HepG2 (cell line): ENCODE results near the gene WDR27. TPM values are rescaled to one million over a fixed set of nuclear protein-coding genes. Genes with fewer than 3 reads are reported as not detected.

Experiments
- ATAD3A ChIP-seq: sonication (generic); formaldehyde crosslinking; IDR thresholded peaks from 2 replicates; pipeline ENCODE4 v1.4.0; 2020; ENCODE audit warnings: missing genetic modification reagents
- CENPT ChIP-seq: sonication (generic); formaldehyde crosslinking; IDR thresholded peaks from 2 replicates; pipeline ENCODE4 v1.8.0; 2022; ENCODE audit warnings: low read depth, mild to moderate bottlenecking, moderate library complexity, missing genetic modification reagents
- CHCHD3 ChIP-seq: sonication (generic); formaldehyde crosslinking; IDR thresholded peaks from 2 replicates; pipeline ENCODE4 v1.8.0; 2022; ENCODE audit warnings: mild to moderate bottlenecking, missing genetic modification reagents, moderate library complexity
- EP300 ChIP-seq, 3 experiments: sonication (generic) in 1 of 3; formaldehyde crosslinking in 1 of 3; IDR thresholded peaks; 2 replicates each; pipeline versions ENCODE4 v1.5.1 to v1.6.1; 2011 to 2020; ENCODE audit warnings: low read depth in 2 of 3, low read length in 2 of 3, borderline replicate concordance in 1 of 3, improper control_type of control experiment in 1 of 3, mild to moderate bottlenecking in 1 of 3, missing genetic modification reagents in 1 of 3, moderate library complexity in 1 of 3
- GFI1 ChIP-seq: sonication (generic); formaldehyde crosslinking; IDR thresholded peaks from 2 replicates; pipeline ENCODE4 v1.5.0; 2020; ENCODE audit warnings: missing genetic modification reagents, mild to moderate bottlenecking, borderline replicate concordance
- GPN1 ChIP-seq: sonication (generic); formaldehyde crosslinking; IDR thresholded peaks from 2 replicates; pipeline ENCODE4 v1.5.1; 2020; ENCODE audit warnings: missing genetic modification reagents, borderline replicate concordance
- MAZ ChIP-seq, 2 experiments: sonication (generic) in 1 of 2; formaldehyde crosslinking in 1 of 2; IDR thresholded peaks; 2 replicates each; pipeline versions ENCODE4 v1.5.0 to v1.6.1; 2012 to 2020; ENCODE audit warnings: low read depth in 2 of 2, mild to moderate bottlenecking in 2 of 2, borderline replicate concordance in 1 of 2, improper control_type of control experiment in 1 of 2, low read length in 1 of 2, missing genetic modification reagents in 1 of 2, moderate library complexity in 1 of 2
- RARA ChIP-seq: IDR thresholded peaks from 2 replicates; pipeline ENCODE4 v1.6.1; 2016; ENCODE audit warnings: missing genetic modification reagents, missing compliant biosample characterization
- RORA ChIP-seq: sonication (generic); formaldehyde crosslinking; IDR thresholded peaks from 2 replicates; pipeline ENCODE4 v1.5.0; 2020; ENCODE audit warnings: mild to moderate bottlenecking, missing genetic modification reagents, moderate library complexity
- SALL2 ChIP-seq: sonication (generic); formaldehyde crosslinking; IDR thresholded peaks from 2 replicates; pipeline ENCODE4 v1.8.1; 2023; ENCODE audit warnings: mild to moderate bottlenecking, missing genetic modification reagents, inconsistent platforms
- TCF7L2 ChIP-seq: IDR thresholded peaks from 2 replicates; pipeline ENCODE4 v1.6.1; 2011; ENCODE audit warnings: mild to moderate bottlenecking, low read depth, low read length, moderate library complexity
- THAP11 ChIP-seq: IDR thresholded peaks from 2 replicates; pipeline ENCODE4 v1.6.1; 2016; ENCODE audit warnings: missing biosample characterization, missing genetic modification reagents
- ZNF431 ChIP-seq: sonication (generic); formaldehyde crosslinking; IDR thresholded peaks from 2 replicates; pipeline ENCODE4 v1.9.0; 2022; ENCODE audit warnings: missing genetic modification reagents, low read depth, mild to moderate bottlenecking, borderline replicate concordance
- ZNF615 ChIP-seq: sonication (generic); formaldehyde crosslinking; IDR thresholded peaks from 2 replicates; pipeline ENCODE4 v1.5.0; 2020; ENCODE audit warnings: mild to moderate bottlenecking, missing genetic modification reagents, borderline replicate concordance
- ZNF782 ChIP-seq: sonication (generic); formaldehyde crosslinking; IDR thresholded peaks from 2 replicates; pipeline ENCODE4 v1.4.0; 2020; ENCODE audit warnings: missing genetic modification reagents, mild to moderate bottlenecking, borderline replicate concordance
- ZNF878 ChIP-seq: sonication (generic); formaldehyde crosslinking; IDR thresholded peaks from 2 replicates; pipeline ENCODE4 v1.8.1; 2023; ENCODE audit warnings: mild to moderate bottlenecking, missing genetic modification reagents, moderate library complexity
- polyA plus RNA-seq, 8 experiments: library from polyadenylated mRNA; depleted of rRNA in 3 of 8; stranded (reverse) in 7 of 8; unstranded in 1 of 8; fragments of >200 nt; fragmentation: Illumina TruSeq in 4 of 8; extraction: Trizol in 4 of 8; gene quantifications; 2 replicates each; pipeline versions ENCODE4 v1.2.1 to v1.2.3, GENCODE V29; 2011 to 2016; ENCODE audit warnings: low read depth in 4 of 8, missing spikeins in 1 of 8, mixed read lengths in 1 of 8; ENCODE audit not compliant: insufficient read depth in 1 of 8
- total RNA-seq, 5 experiments: library from RNA; depleted of rRNA; stranded (reverse); fragments of >200 nt; fragmentation: Illumina TruSeq; extraction: Trizol; gene quantifications; 2 replicates each; pipeline ENCODE4 v1.2.3, GENCODE V29; 2016; ENCODE audit warnings: low read depth in 1 of 5
- TF ChIP-seq, protein P1 (sequence below): sonication (generic); formaldehyde crosslinking; conservative IDR thresholded peaks from 2 replicates; pipeline ENCODE4 v1.4.0; 2020; ENCODE audit warnings: missing genetic modification reagents
- TF ChIP-seq, protein P2 (sequence below): sonication (generic); formaldehyde crosslinking; IDR thresholded peaks from 2 replicates; pipeline ENCODE4 v1.5.1; 2020; ENCODE audit warnings: mild to moderate bottlenecking, missing genetic modification reagents, borderline replicate concordance
- TF ChIP-seq, protein P3 (sequence below): sonication (generic); formaldehyde crosslinking; IDR thresholded peaks from 2 replicates; pipeline ENCODE4 v1.4.0; 2020; ENCODE audit warnings: low read depth, mild to moderate bottlenecking, missing genetic modification reagents
- TF ChIP-seq, protein P4 (sequence below), 2 experiments: sonication (generic) in 1 of 2; formaldehyde crosslinking in 1 of 2; IDR thresholded peaks; 2 replicates each; pipeline versions ENCODE4 v1.5.1 to v1.6.1; 2011 to 2020; ENCODE audit warnings: borderline replicate concordance in 1 of 2, low read depth in 1 of 2, low read length in 1 of 2, mild to moderate bottlenecking in 1 of 2, missing genetic modification reagents in 1 of 2, moderate library complexity in 1 of 2

The WDR27 gene
- total and polyA plus RNA-seq, 2 of the 13 experiments (the other 11 are each of a cell fraction or from before 2014, with no cell fraction given): 34.1 to 80.3 TPM

DNA sequence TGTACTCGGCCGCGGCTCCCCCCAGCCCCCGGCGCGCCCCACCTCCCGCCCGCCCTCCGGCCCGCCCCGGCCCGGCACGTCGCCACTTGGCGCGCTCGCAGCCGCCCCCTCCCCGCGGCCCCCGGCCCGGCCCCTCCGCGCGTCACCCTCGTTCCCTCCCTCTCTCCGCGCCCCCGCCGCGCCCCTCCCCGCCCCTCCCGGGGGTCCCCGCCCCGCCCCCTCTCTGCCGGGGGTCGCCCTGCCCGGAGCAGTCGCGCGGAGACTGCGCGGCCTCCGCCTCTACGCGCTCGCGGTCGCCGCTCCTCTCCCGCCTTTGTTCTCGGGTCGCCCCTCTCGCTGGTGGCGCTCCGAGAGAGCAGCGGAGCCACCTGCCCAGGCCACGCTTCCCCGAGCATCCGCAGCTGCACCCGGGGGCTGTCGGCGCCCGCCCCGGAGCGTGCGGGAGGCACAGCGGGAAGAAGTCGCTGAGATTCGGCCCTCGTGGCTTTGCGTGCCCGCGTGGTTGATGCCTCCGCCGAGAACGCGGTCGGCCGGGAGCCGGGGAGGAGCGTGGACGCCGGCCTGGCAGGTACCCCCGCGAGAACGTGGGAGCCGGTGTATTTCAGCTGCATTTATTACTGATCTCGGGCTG lies 22.8 kb upstream of the WDR27 start, which contains the start of gene PHF10 (continued):
- TF ChIP-seq, protein P1, sequence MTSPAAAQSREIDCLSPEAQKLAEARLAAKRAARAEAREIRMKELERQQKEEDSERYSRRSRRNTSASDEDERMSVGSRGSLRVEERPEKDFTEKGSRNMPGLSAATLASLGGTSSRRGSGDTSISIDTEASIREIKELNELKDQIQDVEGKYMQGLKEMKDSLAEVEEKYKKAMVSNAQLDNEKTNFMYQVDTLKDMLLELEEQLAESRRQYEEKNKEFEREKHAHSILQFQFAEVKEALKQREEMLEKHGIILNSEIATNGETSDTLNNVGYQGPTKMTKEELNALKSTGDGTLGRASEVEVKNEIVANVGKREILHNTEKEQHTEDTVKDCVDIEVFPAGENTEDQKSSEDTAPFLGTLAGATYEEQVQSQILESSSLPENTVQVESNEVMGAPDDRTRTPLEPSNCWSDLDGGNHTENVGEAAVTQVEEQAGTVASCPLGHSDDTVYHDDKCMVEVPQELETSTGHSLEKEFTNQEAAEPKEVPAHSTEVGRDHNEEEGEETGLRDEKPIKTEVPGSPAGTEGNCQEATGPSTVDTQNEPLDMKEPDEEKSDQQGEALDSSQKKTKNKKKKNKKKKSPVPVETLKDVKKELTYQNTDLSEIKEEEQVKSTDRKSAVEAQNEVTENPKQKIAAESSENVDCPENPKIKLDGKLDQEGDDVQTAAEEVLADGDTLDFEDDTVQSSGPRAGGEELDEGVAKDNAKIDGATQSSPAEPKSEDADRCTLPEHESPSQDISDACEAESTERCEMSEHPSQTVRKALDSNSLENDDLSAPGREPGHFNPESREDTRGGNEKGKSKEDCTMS: no peak
- peak; percentile 90; the same call in 1 of the 2 replicates for TF ChIP-seq CHCHD3 (CRISPR knock-in tag)
- TF ChIP-seq CENPT (CRISPR knock-in tag): peak; percentile 72; the same call in 1 of the 2 replicates
- TF ChIP-seq RORA: no peak
- TF ChIP-seq, protein P2, sequence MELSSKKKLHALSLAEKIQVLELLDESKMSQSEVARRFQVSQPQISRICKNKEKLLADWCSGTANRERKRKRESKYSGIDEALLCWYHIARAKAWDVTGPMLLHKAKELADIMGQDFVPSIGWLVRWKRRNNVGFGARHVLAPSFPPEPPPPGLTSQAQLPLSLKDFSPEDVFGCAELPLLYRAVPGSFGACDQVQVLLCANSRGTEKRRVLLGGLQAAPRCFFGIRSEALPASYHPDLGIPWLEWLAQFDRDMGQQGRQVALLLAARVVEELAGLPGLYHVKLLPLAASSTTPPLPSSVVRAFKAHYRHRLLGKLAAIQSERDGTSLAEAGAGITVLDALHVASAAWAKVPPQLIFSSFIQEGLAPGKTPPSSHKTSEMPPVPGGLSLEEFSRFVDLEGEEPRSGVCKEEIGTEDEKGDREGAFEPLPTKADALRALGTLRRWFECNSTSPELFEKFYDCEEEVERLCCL: no peak
- TF ChIP-seq THAP11 (CRISPR knock-in tag): no peak
- no peak for TF ChIP-seq RARA (CRISPR knock-in tag)
- no peak for TF ChIP-seq GFI1 (CRISPR knock-in tag)
- TF ChIP-seq MAZ (IDR thresholded peaks at IDR 0.05; ENCODE audit: borderline replicate concordance, low read depth, low read length): no peak
- peak; percentile 86 for TF ChIP-seq MAZ (CRISPR knock-in tag; IDR thresholded peaks at IDR 0.05; ENCODE audit: low read depth)
- no peak for TF ChIP-seq ATAD3A (CRISPR knock-in tag)
- TF ChIP-seq TCF7L2: no peak
- TF ChIP-seq EP300 (IDR thresholded peaks at IDR 0.05; ENCODE audit: low read depth in 2 of 2, low read length in 2 of 2): no peak; a peak in 1 of 4 replicates
- no peak; the same call in none of the 2 replicates for TF ChIP-seq EP300 (CRISPR knock-in tag; IDR thresholded peaks at IDR 0.05; ENCODE audit: borderline replicate concordance)
- no peak for TF ChIP-seq ZNF615 (CRISPR knock-in tag)
- no peak for TF ChIP-seq ZNF431
- no peak; the same call in 1 of the 2 replicates for TF ChIP-seq ZNF782 (CRISPR knock-in tag)
- TF ChIP-seq GPN1: peak; percentile 94
- no peak for TF ChIP-seq ZNF878
- TF ChIP-seq SALL2 (CRISPR knock-in tag): peak; percentile 72; the same call in 1 of the 2 replicates
- TF ChIP-seq, protein P3, sequence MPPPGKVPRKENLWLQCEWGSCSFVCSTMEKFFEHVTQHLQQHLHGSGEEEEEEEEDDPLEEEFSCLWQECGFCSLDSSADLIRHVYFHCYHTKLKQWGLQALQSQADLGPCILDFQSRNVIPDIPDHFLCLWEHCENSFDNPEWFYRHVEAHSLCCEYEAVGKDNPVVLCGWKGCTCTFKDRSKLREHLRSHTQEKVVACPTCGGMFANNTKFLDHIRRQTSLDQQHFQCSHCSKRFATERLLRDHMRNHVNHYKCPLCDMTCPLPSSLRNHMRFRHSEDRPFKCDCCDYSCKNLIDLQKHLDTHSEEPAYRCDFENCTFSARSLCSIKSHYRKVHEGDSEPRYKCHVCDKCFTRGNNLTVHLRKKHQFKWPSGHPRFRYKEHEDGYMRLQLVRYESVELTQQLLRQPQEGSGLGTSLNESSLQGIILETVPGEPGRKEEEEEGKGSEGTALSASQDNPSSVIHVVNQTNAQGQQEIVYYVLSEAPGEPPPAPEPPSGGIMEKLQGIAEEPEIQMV (CRISPR knock-in tag): no peak
- TF ChIP-seq, protein P4, sequence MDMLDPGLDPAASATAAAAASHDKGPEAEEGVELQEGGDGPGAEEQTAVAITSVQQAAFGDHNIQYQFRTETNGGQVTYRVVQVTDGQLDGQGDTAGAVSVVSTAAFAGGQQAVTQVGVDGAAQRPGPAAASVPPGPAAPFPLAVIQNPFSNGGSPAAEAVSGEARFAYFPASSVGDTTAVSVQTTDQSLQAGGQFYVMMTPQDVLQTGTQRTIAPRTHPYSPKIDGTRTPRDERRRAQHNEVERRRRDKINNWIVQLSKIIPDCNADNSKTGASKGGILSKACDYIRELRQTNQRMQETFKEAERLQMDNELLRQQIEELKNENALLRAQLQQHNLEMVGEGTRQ (IDR thresholded peaks at IDR 0.05; ENCODE audit: low read depth, low read length): no peak
- TF ChIP-seq, protein P4 (CRISPR knock-in tag; IDR thresholded peaks at IDR 0.05; ENCODE audit: borderline replicate concordance): no peak
